Subcutaneous adipose tissue (tissue), 4 donors: ENCODE measurements around the gene KREMEN2. TPM values are rescaled to one million over a fixed set of nuclear protein-coding genes. Genes with fewer than 3 reads are reported as not detected.

Source experiments
- CTCF ChIP-seq: fragments of 450-650 bp; IDR thresholded peaks from one replicate; pipeline ENCODE4 v1.5.1; 2016; ENCODE audit warnings: low read depth, mild to moderate bottlenecking, control low read depth, antibody characterized with exemption, moderate library complexity
- total RNA-seq, 4 donors: library from RNA; depleted of rRNA; stranded (reverse); fragments of >200 nt; gene quantifications; one replicate each; pipeline ENCODE4 v1.1.0, GENCODE V29; 2016

The KREMEN2 gene
- total RNA-seq, 4 donors from 2014 or later: not detected

DNA sequence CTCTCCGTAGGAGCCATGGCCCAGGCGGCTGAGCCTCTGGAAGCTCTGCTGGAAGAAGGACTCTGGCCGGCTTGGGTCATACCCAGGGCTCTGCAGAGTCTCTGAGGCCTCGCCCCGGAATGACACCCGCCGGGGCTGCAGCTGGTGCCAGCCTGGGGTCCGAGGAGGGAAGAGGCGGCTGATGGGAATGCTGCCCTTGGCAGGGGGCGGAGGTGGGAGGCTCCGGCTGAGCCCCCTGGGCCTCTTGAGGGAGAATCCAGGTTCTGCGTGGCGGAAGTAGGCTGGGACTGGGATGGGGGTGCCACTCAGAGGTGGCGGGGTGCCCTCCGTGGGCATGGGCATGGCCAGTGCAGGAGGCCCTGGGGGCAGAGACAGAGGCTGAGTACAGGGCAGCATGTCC lies 12.6 kb downstream of the KREMEN2 start:
- TF ChIP-seq CTCF: no peak

DNA sequence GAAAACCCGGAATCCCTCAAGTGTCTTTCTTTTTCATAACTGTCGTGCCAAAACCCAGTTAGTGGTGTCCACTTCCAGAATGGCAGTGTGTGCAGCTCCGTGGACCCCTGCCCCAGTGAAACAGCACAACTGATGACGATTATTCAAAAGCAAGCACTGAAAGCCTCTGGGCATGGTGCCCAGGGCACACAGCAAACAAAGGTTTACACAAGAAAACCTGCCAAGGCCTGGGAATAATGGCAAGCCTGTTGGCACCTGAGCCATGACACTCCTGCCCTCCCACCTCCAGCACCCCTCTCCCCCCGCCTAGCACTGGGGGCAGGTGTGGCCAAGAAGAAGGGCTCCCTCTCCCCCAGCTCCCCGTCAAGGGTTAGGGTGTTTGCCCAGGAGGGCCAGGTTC lies 13.4 kb downstream of the KREMEN2 start:
- no peak for TF ChIP-seq CTCF

GRCh38 chr16:2979669-2980226 lies 15.7 kb downstream of the KREMEN2 start:
- TF ChIP-seq CTCF: no peak

DNA sequence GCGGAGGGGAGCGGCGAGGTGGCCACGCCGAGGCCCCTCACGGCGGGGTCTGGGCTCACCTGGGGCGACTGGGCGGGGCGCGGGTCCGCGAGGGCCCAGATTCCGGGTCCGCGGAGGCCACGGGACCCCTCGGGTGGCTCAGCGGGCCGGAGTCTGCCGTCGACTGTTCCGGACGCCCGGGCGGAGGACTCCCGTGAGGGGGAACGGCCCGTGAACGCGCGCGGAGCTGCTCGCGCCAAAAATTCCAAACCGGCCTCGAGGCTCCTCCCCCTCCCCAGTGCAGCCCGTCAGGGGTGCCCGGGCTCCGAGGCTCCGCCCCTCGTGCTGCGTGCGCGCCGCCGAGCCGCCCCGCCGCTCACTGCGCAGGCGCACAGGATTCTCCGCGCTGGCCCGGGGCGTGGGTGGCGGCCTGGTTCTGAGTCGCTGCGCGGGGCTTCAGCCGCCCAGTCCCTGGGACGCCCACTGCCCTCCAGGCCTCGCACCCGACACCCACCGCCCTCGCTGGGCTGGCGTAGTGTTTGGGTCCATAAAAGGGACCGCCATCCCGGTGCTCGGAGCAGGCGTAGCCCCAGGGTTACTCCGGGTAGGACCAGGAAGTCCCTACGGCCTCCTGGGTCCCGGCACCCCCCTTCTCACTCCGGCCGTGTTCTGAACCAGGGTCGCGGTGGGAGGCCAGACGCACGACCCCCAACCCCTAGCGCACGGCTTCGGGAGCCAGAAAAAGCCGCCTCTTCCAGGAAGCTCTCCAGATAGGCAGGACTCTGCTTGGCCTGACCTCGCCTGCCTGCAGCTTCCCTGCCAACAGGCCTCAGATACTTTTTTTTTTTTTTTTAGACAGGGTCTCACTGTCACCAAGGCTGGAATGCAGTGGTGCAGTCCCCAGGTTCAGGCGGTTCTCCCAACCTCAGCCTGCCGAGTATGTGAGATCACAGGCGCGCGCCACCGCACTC lies 16.4 kb downstream of the KREMEN2 start, which contains the start of gene PKMYT1:
Gene PKMYT1 (minus strand): TSS at position 220 of the 950 bp plus-strand sequence. CDS start 789 bp downstream, outside the sequence.
- TF ChIP-seq CTCF: no peak

DNA sequence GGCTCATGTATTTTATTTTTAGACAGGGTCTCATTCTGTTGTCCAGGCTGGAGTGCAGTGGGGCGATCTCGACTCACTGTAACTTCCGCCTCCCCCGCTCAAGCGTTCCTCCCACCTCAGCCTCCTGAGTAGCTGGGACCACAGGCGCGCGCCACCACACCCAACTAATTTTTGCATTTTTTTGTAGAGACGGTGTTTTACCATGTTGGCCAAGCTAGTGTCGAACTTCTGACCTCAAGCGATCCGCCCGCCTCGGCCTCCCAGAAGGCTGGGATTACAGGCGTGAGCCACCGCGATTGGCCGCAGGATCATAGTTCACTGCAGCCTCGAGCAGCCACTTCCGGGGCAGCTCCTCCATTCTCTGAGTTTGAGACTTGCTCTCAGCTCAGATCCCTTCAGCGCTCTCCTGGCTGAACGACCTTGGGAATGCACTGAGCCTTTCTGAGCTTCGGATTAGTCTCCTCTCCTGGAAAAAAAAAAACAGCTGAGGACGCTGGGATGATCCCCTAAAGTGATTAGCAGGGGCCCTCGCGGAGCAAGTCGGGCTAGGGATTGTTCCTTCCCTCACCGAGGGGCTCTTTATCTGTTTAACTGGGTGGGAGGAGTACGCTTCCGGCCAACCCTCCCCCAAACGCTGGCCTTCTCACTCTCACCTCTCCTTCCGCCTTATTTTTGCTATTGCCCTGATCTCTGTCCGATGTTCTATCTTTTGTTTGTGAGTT lies 17.3 kb downstream of the KREMEN2 start:
- no peak for TF ChIP-seq CTCF

- no peak for TF ChIP-seq CTCF
These were observed 17.8 kb downstream of the KREMEN2 start for GRCh38 chr16:2981899-2982250.

- TF ChIP-seq CTCF: no peak
These were observed 18.3 kb downstream of the KREMEN2 start for GRCh38 chr16:2982402-2982801.
